ENCODE results near the gene EFCAB6. TPM values are rescaled to one million over a fixed set of nuclear protein-coding genes. Genes with fewer than 3 reads are reported as not detected.

Gene EFCAB6
- total and polyA plus RNA-seq, 2 of the 4 experiments (the other 2 are of a cell fraction): 0.44 to 1.1 TPM

DNA sequence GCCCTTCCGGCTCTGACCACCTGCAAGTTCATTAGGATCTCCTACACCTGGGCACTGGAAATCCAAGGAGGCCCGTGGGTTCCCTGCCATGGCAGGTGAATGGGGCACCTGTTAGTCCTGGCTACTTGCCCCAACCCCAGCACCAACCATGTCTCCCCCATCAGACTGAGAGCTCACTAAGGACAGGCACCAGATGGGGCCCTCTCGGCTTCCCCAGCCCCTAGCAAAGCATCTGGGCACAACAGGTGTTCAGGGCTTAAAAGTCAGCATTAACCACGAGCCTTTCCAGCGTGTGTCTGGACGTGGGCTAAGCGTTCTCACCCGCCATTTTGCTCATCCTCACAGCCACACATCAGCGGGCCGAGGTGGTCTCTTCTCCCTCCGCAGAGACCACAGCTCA is 48.0 kb upstream of the EFCAB6 start:
- WGBS, 2 experiments (ENCODE audit: extremely low coverage in 2 of 2, insufficient read length in 1 of 2): 90% methylated on average over 2 of the region's 11 CpGs; no CpG with 5 or more reads in 1 of the 2 experiments

More for the DNA sequence above, 48.0 kb upstream of the EFCAB6 start:
- H4K5ac ChIP-seq (ENCODE audit: low read depth, low read length): no peak overlapping the region
- H3K4ac ChIP-seq (ENCODE audit: low read depth, low read length): no peak overlapping the region
- DNase-seq: no peak
- H3K4me1 ChIP-seq (ENCODE audit: control insufficient read depth, insufficient read depth, low read length): no peaks in the 10 kb centered on the region
- no peak overlapping the region for H2AFZ ChIP-seq (replicated peaks; ENCODE audit: low read length, poor library complexity)
- H3K56ac ChIP-seq (ENCODE audit: extremely low read depth, insufficient read depth, low read length): no peak overlapping the region
- TF ChIP-seq FOS (IDR thresholded peaks at IDR 0.05; ENCODE audit: low read depth, low read length) (no peak), NFE2L2 (IDR thresholded peaks at IDR 0.05; ENCODE audit: low read depth, low read length) (no peak), POLR2A (IDR thresholded peaks at IDR 0.05; ENCODE audit: low read depth, low read length) (no peak), CEBPB (IDR thresholded peaks at IDR 0.05; ENCODE audit: low read depth, low read length) (no peak), RAD21 (IDR thresholded peaks at IDR 0.05; ENCODE audit: low read length) (no peak), BHLHE40 (IDR thresholded peaks at IDR 0.05; ENCODE audit: low read depth, low read length) (no peak), MXI1 (IDR thresholded peaks at IDR 0.05; ENCODE audit: borderline replicate concordance, low read depth, low read length) (no peak), CHD1 (IDR thresholded peaks at IDR 0.05; ENCODE audit: low read depth, low read length) (no peak), MAZ (IDR thresholded peaks at IDR 0.05; ENCODE audit: borderline replicate concordance, low read depth, low read length) (no peak)
- TF ChIP-seq, protein P1, sequence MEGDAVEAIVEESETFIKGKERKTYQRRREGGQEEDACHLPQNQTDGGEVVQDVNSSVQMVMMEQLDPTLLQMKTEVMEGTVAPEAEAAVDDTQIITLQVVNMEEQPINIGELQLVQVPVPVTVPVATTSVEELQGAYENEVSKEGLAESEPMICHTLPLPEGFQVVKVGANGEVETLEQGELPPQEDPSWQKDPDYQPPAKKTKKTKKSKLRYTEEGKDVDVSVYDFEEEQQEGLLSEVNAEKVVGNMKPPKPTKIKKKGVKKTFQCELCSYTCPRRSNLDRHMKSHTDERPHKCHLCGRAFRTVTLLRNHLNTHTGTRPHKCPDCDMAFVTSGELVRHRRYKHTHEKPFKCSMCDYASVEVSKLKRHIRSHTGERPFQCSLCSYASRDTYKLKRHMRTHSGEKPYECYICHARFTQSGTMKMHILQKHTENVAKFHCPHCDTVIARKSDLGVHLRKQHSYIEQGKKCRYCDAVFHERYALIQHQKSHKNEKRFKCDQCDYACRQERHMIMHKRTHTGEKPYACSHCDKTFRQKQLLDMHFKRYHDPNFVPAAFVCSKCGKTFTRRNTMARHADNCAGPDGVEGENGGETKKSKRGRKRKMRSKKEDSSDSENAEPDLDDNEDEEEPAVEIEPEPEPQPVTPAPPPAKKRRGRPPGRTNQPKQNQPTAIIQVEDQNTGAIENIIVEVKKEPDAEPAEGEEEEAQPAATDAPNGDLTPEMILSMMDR (conservative IDR thresholded peaks at IDR 0.05; ENCODE audit: low read depth, low read length): no peak
- H2AK9ac ChIP-seq (replicated peaks; ENCODE audit: low read depth, low read length, poor library complexity): no peak overlapping the region
- in situ Hi-C loops (cut with MboI; ENCODE audit: low sequenced_read_pairs): no loop called here
- ChIA-PET CTCF (no interaction called here), POLR2A (ENCODE audit: unreplicated experiment) (no interaction called here)
- no peak overlapping the region for H2BK120ac ChIP-seq (ENCODE audit: low read depth, low read length)
- H3K79me1 ChIP-seq (ENCODE audit: low read depth in 1 of 2, low read length in 2 of 2): peaks cover 0 to 4% of the 10 kb centered on the region in 2 experiments; a peak in 2 of 4 replicates
- no peak overlapping the region for H4K8ac ChIP-seq (ENCODE audit: low read depth in 2 of 2, low read length in 2 of 2)
- dilution Hi-C loops (cut with HindIII; ENCODE audit: low sequenced_read_pairs, unreplicated experiment): no loop called here
- H3K27me3 ChIP-seq (ENCODE audit: control insufficient read depth, insufficient read depth, low read length): peaks cover 6% of the 10 kb centered on the region
- no peak for ATAC-seq (ENCODE audit: low read depth)
- H2BK15ac ChIP-seq (ENCODE audit: low read depth, low read length): no peak overlapping the region
- H2BK20ac ChIP-seq (ENCODE audit: low read depth, low read length): no peak overlapping the region
- H4K91ac ChIP-seq (ENCODE audit: insufficient read depth, low read depth, low read length): no peak overlapping the region
- no peak overlapping the region for H3K4me3 ChIP-seq (ENCODE audit: insufficient read depth, low read depth, low read length)
- H3K14ac ChIP-seq (replicated peaks; ENCODE audit: low read depth, low read length): no peak overlapping the region
- H4K20me1 ChIP-seq (ENCODE audit: insufficient read depth, low read length): no peaks in the 10 kb centered on the region
- no peaks in the 10 kb centered on the region for H3K36me3 ChIP-seq (ENCODE audit: control insufficient read depth, insufficient read depth, low read length)
- no peak overlapping the region for H3K4me2 ChIP-seq (ENCODE audit: low read depth, low read length)
- intact Hi-C loops (cut with micrococcal nuclease): no loop called here
- no TSS peak for BruUV-seq (replicated peaks)
- no peak overlapping the region for H3K9ac ChIP-seq (ENCODE audit: low read depth, low read length)
- no peak overlapping the region for H2BK5ac ChIP-seq (ENCODE audit: low read depth, low read length, poor library complexity, severe bottlenecking)
- no peak overlapping the region for H3K18ac ChIP-seq (ENCODE audit: low read depth, low read length)
- no peaks in the 10 kb centered on the region for H3K9me1 ChIP-seq (ENCODE audit: insufficient read depth, low read length)
- H3K9me3 ChIP-seq (ENCODE audit: control insufficient read depth, insufficient read depth, low read length): no peaks in the 10 kb centered on the region
- H3K23ac ChIP-seq (ENCODE audit: low read depth, low read length): no peak overlapping the region
- no peak overlapping the region for H3K27ac ChIP-seq (ENCODE audit: insufficient read depth, low read length)
- no peak overlapping the region for H2AK5ac ChIP-seq (ENCODE audit: low read depth, low read length)
